NB4 (cell line): ENCODE measurements around the gene CAND2.
"Not testable (repeated sequence)": the region's sequence is repeated elsewhere in the genome, so short reads cannot be mapped to it uniquely, and the experiment has no call there.

Source experiments
- DNase-seq: peaks from one replicate; pipeline ENCODE4 v3.0.0; 2010; ENCODE audit warnings: low read depth
- H3K4me3 ChIP-seq: one replicate; pipeline ENCODE4 v1.5.1; 2011; ENCODE audit warnings: mild to moderate bottlenecking, low read depth, low read length, moderate library complexity
- CTCF ChIP-seq: IDR thresholded peaks from one replicate; pipeline ENCODE4 v1.5.1; 2012; ENCODE audit warnings: low read depth, low read length
- MAX ChIP-seq: IDR thresholded peaks from 2 replicates; pipeline ENCODE4 v1.6.1; 2011; ENCODE audit warnings: low read depth, low read length
- MYC ChIP-seq: IDR thresholded peaks from 2 replicates; pipeline ENCODE4 v1.6.1; 2011; ENCODE audit warnings: low read depth, low read length
- POLR2A ChIP-seq: IDR thresholded peaks from 2 replicates; pipeline ENCODE4 v1.6.1; 2011; ENCODE audit warnings: mild to moderate bottlenecking; ENCODE audit not compliant: insufficient read length; ENCODE audit errors: extremely low read depth

CAND2 gene

GRCh38 chr3:12875857-12876836 lies 79.7 kb downstream of the CAND2 start:
- H3K4me3 ChIP-seq: no peak overlapping the region
- TF ChIP-seq MYC: no peak
- no peak for TF ChIP-seq POLR2A
- TF ChIP-seq CTCF: no peak
- no peak for TF ChIP-seq MAX
- no peak for DNase-seq

- H3K4me3 ChIP-seq: no peak overlapping the region
- TF ChIP-seq CTCF (no peak), POLR2A (no peak), MAX (no peak), MYC (no peak)
- no peak for DNase-seq
These were observed 80.6 kb downstream of the CAND2 start for GRCh38 chr3:12877040-12877439.

- no peak for DNase-seq
- no peak overlapping the region for H3K4me3 ChIP-seq
- TF ChIP-seq CTCF: no peak
- TF ChIP-seq MAX: no peak
- no peak for TF ChIP-seq MYC
- TF ChIP-seq POLR2A: no peak
These were observed 81.7 kb downstream of the CAND2 start for GRCh38 chr3:12878141-12878574.

- DNase-seq, H3K4me3 ChIP-seq: not testable (repeated sequence)
These were observed 82.3 kb downstream of the CAND2 start for GRCh38 chr3:12878758-12879157.

GRCh38 chr3:12879191-12879815 lies 82.8 kb downstream of the CAND2 start:
- H3K4me3 ChIP-seq: no peak overlapping the region
- TF ChIP-seq CTCF: no peak
- no peak for TF ChIP-seq POLR2A
- TF ChIP-seq MAX: no peak
- no peak for TF ChIP-seq MYC
- no peak for DNase-seq

- not testable (repeated sequence) for DNase-seq, H3K4me3 ChIP-seq
These were observed 85.4 kb downstream of the CAND2 start for GRCh38 chr3:12881858-12882257.
